Measurements from ENCODE around the gene PATL1. TPM values are rescaled to one million over a fixed set of nuclear protein-coding genes. Genes with fewer than 3 reads are reported as not detected.

PATL1 gene
- total RNA-seq, 1 donor from 2014 or later, result 36.1 TPM

- Mint-ChIP-seq H3K9me3 (ENCODE audit: unreplicated experiment) (no peaks in the 10 kb centered on the region), H3K4me3 (ENCODE audit: unreplicated experiment) (peak overlapping the region; percentile 37), H3K27ac (ENCODE audit: unreplicated experiment) (no peak overlapping the region), H3K36me3 (ENCODE audit: low read depth, unreplicated experiment) (peaks cover 59% of the 10 kb centered on the region), H3K4me1 (ENCODE audit: unreplicated experiment) (no peaks in the 10 kb centered on the region), H3K27me3 (ENCODE audit: unreplicated experiment) (peaks cover 2% of the 10 kb centered on the region)
- TF ChIP-seq CTCF (IDR thresholded peaks at IDR 0.05; ENCODE audit: unreplicated experiment), result no peak
- no peak for DNase-seq (ENCODE audit: low spot score)
These were observed 13.9 kb downstream of the PATL1 start for GRCh38 chr11:59654893-59655292.

DNA sequence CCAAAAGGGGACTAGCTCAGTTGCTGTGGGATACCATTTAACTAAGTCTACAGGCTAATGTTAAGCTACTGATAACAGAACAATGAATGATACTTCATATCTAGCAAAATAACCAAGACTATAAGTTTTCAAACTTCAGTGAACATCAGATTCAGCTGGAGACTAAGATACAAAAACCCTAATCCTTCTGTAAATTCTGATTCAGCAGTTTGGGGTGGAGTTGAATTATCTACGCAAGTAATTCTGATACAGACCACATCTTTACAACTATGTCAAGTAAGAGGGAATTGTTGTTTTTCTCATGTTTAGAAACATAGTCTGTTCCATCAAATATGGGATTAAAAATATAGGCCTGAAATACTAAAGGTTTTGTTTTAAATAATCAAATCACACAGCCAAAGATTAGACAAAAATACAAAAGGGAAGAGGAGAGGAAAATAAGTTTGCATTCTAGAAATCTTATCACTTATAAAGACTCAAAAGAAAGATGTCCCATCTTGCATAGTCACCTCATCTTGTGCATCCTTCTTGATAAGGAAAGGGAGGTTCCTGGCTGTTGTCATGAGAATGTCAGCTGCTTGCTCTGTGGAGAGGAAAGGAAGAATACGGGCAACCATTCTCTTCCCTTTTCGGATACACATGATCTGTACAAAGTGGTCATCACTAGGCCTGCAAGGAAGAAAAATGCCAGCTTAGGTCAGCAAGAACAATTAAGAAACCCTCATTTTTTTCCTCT, 21.4 kb downstream of the PATL1 start:
- Mint-ChIP-seq H3K36me3 (ENCODE audit: low read depth, unreplicated experiment) (peaks cover 71% of the 10 kb centered on the region), H3K4me3 (ENCODE audit: unreplicated experiment) (no peak overlapping the region), H3K9me3 (ENCODE audit: unreplicated experiment) (no peaks in the 10 kb centered on the region), H3K27ac (ENCODE audit: unreplicated experiment) (no peak overlapping the region), H3K4me1 (ENCODE audit: unreplicated experiment) (no peaks in the 10 kb centered on the region), H3K27me3 (ENCODE audit: unreplicated experiment) (peaks cover 1% of the 10 kb centered on the region)
- no peak for DNase-seq (ENCODE audit: low spot score)
- TF ChIP-seq CTCF (IDR thresholded peaks at IDR 0.05; ENCODE audit: unreplicated experiment), result no peak

DNA sequence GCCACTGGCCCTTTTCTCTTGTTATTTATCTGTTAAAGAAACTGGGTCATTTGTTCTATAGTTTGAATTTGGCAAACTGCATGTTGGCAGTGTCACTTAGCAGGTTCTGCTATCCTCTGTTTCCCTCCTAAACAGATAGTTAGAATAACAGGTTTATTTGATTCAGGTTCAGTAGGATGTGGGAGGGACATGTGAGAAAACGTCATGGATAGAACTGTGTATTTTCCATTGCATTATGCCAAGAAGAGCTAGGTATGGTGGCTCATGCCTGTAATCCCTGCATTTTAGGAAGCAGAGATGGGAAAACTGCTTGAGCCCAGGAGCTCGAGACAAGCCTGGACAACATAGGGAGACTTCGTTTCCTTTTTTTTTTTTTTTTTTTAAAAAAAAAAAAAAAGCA, 24.3 kb downstream of the PATL1 start:
- Mint-ChIP-seq H3K27ac (ENCODE audit: unreplicated experiment) (no peak overlapping the region), H3K36me3 (ENCODE audit: low read depth, unreplicated experiment) (peaks cover 59% of the 10 kb centered on the region), H3K4me1 (ENCODE audit: unreplicated experiment) (no peaks in the 10 kb centered on the region), H3K4me3 (ENCODE audit: unreplicated experiment) (peak overlapping the region; percentile 29), H3K9me3 (ENCODE audit: unreplicated experiment) (no peaks in the 10 kb centered on the region), H3K27me3 (ENCODE audit: unreplicated experiment) (no peaks in the 10 kb centered on the region)
- no peak for TF ChIP-seq CTCF (IDR thresholded peaks at IDR 0.05; ENCODE audit: unreplicated experiment)
- no peak for DNase-seq (ENCODE audit: low spot score)

DNA sequence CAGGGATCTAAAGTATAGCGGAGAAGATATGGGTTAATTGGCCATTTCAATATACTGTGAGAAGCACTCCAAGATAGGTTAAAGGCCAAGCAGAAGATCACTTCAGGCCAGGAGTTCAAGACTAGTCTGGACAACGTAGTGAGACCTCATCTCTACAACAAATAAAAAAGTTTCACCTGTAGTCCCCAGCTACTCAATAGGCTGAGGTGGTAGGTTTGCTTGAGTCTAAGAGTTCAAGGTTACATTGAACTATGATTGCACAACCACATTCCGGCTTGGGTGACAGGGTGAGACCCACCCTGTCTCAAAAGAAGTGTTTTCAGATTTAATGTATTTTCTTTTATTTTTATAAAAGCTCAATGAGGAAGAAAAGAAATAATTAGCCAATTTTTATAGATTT, 25.4 kb downstream of the PATL1 start:
- Mint-ChIP-seq H3K27ac (ENCODE audit: unreplicated experiment) (no peak overlapping the region), H3K4me3 (ENCODE audit: unreplicated experiment) (no peak overlapping the region), H3K4me1 (ENCODE audit: unreplicated experiment) (no peaks in the 10 kb centered on the region), H3K36me3 (ENCODE audit: low read depth, unreplicated experiment) (peaks cover 60% of the 10 kb centered on the region), H3K27me3 (ENCODE audit: unreplicated experiment) (no peaks in the 10 kb centered on the region), H3K9me3 (ENCODE audit: unreplicated experiment) (no peaks in the 10 kb centered on the region)
- no peak for TF ChIP-seq CTCF (IDR thresholded peaks at IDR 0.05; ENCODE audit: unreplicated experiment)
- DNase-seq (ENCODE audit: low spot score), result no peak

DNA sequence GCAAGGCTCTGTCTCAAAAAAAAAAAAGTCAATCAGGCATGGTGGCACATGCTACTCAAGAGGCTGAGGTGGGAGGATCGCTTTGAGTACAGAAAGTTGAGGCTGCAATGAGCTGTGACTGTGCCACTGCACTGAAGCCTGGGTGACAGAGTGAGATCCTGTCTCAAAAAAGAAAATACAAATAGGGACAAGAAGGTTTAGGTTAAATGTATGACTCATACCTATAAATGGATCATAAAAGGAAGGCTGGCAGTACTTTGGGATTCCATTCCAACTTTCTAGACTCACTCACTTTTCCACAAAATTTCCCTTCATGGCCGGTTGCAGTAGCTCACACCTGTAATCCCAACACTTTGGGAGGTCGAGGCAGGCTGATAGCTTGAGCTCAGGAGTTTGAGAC, 27.7 kb downstream of the PATL1 start:
- TF ChIP-seq CTCF (IDR thresholded peaks at IDR 0.05; ENCODE audit: unreplicated experiment), result no peak
- no peak overlapping the region for H3K4me3 Mint-ChIP-seq (ENCODE audit: unreplicated experiment)
- no peak overlapping the region for H3K27ac Mint-ChIP-seq (ENCODE audit: unreplicated experiment)
- no peak for DNase-seq (ENCODE audit: low spot score)
- H3K9me3 Mint-ChIP-seq (ENCODE audit: unreplicated experiment), result no peaks in the 10 kb centered on the region
- peaks cover 66% of the 10 kb centered on the region for H3K36me3 Mint-ChIP-seq (ENCODE audit: low read depth, unreplicated experiment)
- no peaks in the 10 kb centered on the region for H3K27me3 Mint-ChIP-seq (ENCODE audit: unreplicated experiment)
- no peaks in the 10 kb centered on the region for H3K4me1 Mint-ChIP-seq (ENCODE audit: unreplicated experiment)
